HG03354 (cell line): ENCODE measurements around the gene SPATA7.

Experiments used
- ATAC-seq: cut with Tn5 transposase; IDR thresholded peaks from one replicate; pipeline ENCODE4 v1.9.1; 2021; ENCODE audit warnings: mild to moderate bottlenecking; ENCODE audit not compliant: unreplicated experiment, poor library complexity, severe bottlenecking

SPATA7 gene

DNA sequence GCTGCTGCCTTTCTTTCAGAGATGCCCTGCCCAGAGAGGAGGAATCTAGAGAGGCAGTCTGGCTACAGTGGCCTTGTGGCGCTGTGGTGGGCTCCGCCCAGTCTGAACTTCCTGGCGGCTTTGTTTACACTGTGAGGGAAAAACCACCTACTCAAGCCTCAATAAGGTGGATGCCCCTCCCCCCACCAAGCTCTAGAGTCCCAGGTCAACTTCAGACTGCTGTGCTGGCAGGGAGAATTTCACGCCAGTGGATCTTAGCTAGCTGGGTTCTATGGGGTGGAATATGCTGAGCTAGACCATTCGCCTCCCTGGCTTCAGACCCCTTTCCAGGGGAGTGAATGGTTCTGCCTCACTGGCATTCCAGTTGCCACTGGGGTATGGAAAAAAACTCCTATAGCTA is 25.6 kb downstream of the SPATA7 start:
- ATAC-seq = no peak

DNA sequence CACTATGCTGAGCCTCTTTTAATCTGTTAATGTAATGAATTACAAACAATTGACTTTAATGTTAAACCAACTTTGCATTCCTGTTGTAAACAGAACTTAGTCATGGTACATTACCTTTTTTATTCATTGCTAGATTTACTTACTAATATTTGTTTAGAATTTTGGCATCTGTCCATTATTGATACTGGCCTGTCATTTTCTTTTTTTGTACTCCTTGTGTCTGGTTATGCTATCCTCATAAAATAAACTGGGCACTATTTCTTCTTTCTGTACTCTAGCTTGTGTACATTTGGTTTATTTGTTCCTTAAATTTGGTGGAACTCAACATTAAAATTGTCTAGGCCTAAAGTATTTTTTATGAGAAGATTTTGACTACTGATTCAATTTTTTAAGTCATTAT is 32.1 kb downstream of the SPATA7 start:
- no peak for ATAC-seq

DNA sequence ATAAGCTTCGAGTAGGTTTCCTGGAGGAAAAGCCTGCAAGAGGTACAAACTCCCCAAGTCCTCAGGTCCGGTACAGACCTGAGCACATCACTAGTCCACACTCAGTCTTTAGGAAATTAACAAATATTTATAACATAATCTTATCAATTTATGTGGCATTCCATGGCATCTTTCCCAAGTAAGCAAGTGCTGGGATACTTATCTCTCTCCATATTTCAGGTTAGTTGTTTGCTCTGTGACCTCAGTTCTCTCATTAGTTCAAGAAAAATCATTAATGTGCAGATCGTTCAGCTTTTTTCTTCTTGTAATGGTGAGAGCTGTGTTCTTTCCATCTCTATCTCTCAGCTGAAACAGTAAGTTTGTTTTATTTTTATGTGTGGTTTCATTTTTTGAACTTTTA is 34.7 kb downstream of the SPATA7 start:
- no peak for ATAC-seq

DNA sequence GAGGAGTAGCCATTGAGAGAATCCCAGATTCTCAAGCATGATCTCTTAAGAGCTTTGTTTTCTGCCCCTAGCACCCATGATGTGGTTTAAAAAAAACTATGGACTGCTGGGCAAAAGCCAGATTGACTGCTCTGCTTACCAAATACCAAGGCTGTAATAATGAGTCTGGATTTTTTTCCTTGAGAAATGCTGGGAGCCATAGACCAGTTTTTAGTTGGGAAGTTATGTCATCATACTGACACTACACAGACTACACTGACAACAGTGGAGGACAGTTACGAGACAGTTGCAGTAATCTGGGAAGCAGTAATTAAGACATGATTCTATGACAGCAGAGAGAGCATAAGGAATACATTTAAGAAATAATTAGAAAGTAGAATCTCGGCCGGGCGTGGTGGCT is 35.8 kb downstream of the SPATA7 start:
- ATAC-seq = no peak

DNA sequence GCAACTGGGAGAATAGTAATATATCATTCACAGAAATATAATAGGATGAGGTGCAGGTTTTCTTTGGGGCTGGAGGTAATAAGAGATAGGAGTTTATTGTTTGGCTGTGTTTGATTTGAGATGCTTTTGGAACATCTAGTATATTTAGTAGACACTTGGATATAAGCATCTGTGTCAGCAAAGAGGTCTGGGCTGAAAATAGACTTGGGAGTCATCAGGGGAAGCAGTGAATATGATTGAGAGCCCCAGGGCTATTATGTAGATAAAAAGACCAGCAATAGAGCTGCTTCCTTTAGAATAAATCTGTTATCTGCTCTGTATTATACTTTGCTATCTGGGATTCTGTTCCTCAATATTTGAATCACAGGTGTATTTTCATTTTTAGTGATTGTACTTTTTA is 36.6 kb downstream of the SPATA7 start:
- no peak for ATAC-seq

DNA sequence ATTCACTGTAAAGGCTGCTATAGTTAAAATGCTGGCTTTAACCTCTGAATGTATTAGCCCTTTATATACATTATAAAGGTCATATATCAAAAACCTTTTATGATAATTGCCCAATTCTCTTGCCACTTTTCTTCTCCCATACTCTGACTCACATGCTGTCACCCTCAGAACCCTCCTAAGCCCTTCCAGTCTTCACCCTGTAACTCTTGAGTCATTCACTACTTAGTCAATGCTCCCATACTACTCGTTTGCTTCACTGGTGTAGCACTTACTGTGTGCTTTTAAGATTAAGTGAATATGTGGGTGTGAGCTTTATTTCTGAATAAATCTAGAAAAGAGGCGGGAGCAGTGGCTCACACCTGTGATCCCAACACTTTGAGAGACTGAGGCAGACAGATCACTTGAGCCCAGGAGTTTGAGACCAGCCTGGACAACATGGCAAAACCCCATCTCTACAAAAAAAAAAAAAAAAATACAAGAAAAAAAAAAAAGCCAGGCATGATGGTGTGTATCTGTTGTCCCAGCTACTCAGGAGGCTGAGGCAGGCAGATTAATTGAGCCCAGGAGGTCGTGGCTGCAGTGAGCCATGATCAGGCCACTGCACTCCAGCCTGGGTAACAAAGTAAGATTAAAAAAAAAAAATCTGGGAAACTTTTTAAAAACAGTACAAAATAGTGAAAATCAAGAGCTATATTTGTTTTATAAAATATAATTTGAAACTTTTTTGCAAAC is 37.6 kb downstream of the SPATA7 start:
- ATAC-seq = no peak

DNA sequence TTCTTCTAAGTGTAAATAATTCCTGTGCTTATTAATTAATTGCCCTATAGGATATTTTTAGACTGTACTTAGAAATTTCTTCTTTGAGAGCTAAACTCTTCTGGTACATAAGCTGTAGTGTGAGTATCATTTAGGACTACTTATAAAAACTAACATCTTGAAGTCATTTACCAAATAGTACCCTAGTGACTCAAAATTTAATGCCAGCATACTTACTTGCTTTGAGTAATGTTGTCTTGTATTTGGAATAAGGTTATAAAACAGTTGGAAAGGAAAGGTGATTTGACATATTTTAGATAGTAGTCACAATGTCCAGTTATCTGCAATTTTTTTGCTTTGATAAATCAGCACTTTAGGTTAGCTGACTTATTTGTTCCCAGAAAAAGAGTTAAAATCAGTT is 39.1 kb downstream of the SPATA7 start:
- ATAC-seq = no peak

DNA sequence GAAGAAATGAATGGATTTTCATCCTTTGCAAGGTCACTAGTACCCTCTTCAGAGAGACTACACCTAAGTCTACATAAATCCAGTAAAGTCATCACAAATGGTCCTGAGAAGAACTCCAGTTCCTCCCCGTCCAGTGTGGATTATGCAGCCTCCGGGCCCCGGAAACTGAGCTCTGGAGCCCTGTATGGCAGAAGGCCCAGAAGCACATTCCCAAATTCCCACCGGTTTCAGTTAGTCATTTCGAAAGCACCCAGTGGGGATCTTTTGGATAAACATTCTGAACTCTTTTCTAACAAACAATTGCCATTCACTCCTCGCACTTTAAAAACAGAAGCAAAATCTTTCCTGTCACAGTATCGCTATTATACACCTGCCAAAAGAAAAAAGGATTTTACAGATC is 40.8 kb downstream of the SPATA7 start:
- ATAC-seq = no peak

DNA sequence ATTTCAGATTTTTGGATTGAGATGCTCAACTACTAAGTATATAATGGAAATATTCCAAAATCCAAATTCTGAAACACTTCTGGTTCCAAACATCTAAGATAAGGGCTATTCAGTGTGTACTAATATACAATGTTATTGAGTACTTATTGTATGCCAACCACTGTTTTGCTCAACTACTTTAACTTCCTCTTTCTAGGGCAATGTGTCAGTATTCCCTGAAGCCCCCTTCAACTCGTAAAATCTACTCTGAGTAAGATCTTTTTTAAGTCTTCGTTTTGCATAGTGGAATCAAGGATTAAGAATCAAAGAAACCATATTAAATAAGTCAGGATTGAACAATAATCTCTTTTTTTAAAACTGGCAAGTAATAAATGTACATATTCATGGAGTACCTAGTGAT is 45.5 kb downstream of the SPATA7 start:
- no peak for ATAC-seq

DNA sequence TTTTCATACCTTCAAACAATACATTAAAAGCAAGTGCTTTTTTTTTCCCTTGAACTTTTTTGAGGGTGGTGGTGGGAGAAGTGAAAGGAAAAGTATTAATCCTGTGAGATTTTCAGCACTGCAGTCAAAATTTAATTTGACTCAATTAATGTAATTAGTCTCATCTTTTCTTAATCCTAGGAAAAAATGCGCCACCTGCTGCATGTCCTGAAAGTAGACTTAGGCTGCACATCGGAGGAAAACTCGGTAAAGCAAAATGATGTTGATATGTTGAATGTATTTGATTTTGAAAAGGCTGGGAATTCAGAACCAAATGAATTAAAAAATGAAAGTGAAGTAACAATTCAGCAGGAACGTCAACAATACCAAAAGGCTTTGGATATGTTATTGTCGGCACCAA is 52.2 kb downstream of the SPATA7 start:
- no peak for ATAC-seq

DNA sequence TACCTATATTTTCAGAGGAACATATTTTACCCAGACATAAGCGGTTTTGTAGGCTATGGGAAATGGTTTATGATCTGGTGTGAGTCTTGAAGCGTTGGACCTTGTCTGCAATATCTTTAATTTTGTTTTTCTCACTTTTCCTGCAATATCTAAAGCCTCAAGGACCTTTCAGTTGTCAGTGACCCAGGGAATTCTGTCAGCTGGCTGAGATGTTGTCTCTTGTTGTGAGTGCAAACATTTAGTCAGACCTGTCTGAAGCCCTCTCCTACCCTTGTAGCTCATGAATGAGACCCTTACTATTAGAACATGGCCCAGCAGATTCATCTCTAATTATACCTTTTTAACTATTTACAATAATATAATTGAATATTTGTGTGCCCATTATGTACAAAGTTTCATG is 53.6 kb downstream of the SPATA7 start:
- no peak for ATAC-seq

DNA sequence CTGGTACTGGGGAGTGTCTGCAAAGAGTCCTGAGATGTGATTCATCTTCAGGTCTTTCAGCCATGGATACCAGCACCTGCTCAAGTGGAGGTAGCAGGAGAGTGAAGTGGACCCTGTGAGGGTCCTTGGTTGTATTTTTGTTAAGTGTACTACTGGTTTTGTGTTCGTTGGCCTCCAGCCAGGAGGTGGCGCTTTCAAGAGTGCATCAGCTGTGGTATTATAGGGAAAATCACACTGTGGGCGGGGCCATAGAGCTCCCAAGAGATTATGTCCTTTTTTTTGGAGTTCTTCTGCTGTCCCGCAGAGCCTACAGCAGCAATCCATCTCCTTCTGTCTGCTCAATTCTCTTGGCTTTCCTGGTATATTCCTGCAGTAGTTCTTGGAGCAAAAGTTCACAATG is 66.8 kb downstream of the SPATA7 start:
- ATAC-seq = no peak

DNA sequence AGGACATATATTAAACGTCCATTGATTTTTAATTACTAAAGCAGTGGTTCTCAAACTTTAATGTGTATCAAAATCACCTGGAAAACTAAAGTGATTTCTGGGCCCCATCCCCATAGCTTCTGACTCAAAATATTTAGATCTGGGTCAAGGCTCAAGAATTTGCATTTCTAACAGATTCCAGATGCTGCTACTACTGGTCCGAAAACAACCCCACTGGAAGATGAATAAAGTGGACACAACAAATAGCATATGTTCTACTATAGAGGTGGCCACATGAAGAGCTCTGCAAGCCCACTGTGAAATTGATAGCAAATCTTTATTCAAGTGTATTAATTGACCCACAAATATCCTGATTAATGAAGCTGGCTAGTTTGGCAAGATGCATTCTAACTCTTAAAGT is 69.4 kb downstream of the SPATA7 start:
- ATAC-seq = no peak

DNA sequence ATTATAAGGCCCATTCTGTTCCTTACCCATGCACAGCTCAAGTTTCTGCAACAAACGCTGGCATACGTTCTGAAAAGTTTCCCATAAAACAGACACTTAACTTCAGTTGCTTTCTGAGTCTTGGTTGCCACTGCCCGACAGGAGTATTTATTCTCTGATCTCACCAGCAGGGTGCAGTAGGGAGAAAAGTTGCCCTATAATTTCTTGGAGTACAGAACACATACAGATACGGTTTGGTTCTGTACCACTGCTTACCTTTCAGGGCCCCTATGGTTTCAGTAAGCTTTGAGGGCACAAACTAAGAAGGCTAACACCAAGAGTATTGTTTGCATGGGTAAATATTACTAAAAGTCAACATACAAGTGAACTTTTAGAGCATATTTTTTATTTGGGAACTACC is 77.9 kb downstream of the SPATA7 start:
- ATAC-seq = peak; percentile 72

DNA sequence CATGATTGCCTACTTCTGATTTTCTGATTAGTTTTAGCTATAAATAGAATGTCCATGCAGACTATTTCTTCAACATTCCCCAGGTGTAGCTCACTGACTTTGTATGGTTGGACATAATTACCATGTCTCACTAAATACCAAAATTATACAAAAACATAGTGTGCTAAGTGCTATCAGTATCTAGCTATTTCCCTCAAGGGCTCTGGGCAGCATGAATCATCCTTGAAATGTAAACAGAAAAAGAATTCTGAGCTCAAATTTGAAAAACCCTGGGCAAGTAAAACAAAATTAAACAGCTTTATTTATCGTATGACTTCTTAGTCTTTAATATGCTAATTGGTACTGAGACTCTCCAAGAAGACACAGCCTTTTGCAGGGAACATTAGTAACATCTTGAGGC is 82.9 kb downstream of the SPATA7 start:
- ATAC-seq = no peak

DNA sequence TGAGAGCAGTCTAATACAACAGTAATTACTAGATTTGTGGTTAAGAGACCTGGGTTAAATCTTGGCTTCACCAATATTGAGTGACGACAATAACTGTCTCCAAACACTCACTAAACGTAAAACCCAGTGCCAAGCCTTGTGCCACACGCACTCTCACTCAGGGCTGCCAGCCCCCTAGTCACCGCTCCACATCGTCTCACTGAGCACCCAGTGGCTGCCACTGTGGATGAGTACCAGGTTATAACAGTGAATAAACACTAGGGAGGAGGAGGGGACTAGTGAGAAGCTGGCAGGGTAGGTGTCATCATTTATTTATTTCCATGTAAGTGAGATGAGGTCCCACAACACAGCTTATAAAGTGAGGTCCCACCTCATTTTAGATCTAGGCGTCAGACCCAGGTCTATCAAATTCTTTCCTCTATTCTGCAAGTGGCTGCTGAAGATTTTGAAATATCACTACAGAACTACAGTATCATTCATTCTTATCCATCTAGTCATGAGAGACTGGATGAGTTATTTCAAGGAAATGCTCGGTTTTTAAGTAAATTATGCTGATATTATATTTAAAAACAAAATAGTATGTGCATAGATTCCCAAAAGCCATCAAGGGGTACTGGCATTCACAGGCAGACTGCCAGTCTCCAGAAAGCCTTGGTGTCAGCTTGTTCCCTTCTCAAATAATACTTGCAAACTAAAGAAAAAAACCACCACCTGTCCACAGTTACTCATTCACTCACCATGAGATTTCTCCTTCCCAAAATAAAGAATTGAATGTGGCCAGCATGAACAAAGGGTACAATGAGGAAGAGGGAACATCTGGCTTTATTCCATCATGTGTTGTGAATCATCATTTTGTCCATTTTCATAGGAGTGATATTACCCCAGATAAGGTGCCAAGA is 85.3 kb downstream of the SPATA7 start:
- ATAC-seq = no peak

DNA sequence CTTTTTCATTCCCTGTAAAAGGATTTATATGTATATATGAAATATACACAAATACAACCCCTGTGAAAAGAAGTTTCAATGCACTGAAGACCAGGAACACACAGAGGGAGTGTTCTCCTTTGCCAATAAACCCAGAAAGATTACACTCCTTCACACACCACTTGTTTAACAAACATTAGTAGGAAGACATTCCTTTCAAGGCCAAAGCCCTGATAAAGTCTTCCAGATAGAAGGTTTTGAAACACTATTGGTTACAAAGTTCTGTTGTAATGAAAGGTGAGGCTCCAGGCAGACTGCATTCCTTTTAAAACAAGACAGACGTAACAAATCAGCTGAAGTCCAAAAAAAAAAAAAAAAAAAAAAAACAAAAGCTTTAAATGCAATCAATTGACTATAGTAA is 88.3 kb downstream of the SPATA7 start:
- no peak for ATAC-seq

DNA sequence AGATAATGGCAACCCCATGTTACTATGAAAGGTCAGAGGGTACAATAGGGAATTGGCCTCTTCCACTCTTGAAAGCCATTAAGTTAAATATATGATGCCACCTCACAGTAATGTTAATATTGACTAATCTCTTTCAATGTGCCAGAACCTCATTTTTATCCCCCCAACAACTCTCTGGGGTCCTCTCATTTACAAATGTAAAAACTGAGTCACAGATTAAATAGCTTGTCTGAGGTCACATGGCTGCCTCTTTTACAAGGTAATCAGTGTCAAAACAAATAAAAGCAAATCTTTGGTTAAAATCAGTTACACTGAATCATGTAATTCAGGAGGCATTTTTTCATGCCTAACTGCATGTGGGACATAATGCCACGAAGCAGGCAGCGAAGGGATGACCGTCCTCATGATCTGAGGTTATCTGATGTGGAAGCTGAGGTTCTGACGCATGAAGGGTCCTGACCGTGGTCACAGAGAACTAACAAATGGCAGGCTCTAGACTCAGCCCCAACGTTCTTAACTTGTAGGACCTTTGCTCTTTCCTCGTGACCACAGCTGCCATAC is 90.8 kb downstream of the SPATA7 start:
- no peak for ATAC-seq

DNA sequence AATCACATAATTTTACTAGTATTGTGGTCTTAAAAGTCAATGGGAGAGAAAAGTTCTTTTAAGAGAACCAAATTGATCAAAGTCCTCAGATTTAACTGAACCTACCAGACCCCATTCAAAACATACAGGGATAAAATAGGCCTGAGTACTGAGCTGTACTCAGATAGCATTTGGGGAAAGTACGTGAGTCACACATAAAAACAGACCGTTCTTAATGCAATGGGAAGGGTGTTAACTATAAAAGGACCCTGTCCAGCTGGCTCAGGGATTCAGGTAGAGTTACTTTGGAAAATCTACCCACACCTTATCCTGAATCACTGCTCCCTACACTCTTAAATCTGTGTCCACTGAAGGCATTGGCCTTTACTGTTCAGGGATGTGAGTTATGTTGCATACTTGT is 91.4 kb downstream of the SPATA7 start:
- no peak for ATAC-seq

DNA sequence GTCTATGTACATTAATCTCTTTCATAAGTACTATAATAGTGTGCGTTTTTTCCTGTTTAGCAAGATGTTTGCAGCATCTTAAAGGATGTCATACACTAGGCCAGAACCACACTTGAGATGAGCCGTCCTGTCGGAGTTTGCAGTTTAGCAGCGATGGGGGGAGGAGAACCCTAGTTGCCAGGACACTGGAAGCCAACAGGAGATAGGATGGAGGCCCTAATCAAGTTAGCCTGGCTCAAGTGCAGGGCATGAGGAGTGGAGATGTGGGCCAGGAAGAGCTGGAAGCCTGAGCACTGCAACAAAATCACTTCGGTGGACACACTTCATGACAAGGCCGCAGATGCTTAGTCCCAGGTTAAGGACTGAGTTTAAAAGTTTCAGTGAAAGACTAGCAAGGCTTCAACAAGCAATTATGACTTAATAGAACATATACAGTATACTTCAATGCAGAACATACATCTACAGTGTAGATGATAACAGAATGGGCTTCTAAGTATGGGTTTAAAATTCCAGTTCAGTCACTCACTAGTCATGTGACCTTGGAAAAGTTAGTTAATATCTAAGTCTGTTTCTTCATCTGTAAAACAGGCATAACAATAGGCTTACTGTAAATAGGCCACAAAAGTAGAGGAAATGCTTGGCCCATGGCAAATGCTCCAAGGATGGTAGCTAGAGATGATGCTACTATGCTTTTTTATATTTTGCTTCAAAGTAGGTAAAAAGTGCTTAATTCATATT is 92.2 kb downstream of the SPATA7 start:
- ATAC-seq = no peak
